HepG2 (cell line): Measurements from ENCODE around the gene ZNF544. TPM values are rescaled to one million over a fixed set of nuclear protein-coding genes. Genes with fewer than 3 reads are reported as not detected.
A peak's percentile ranks its signal among the peaks of the same experiment; 100 is the strongest.

Source experiments
- ISL2 ChIP-seq: sonication (generic); formaldehyde crosslinking; IDR thresholded peaks from 2 replicates; pipeline ENCODE4 v1.5.0; 2020; ENCODE audit warnings: missing genetic modification reagents
- KLF6 ChIP-seq: IDR thresholded peaks from 2 replicates; pipeline ENCODE4 v1.8.0; 2016; ENCODE audit warnings: missing biosample characterization, missing genetic modification reagents
- MEIS2 ChIP-seq: sonication (generic); formaldehyde crosslinking; IDR thresholded peaks from 2 replicates; pipeline ENCODE4 v1.9.0; 2021; ENCODE audit warnings: mild to moderate bottlenecking, missing genetic modification reagents
- NFRKB ChIP-seq: fragments of 450-650 bp; IDR thresholded peaks from 2 replicates; pipeline ENCODE4 v1.6.1; 2017
- RBM22 ChIP-seq: fragments of 200-400 bp; formaldehyde crosslinking; optimal IDR thresholded peaks from 2 replicates; pipeline ENCODE3; 2017; ENCODE audit warnings: mild to moderate bottlenecking, low read length, moderate library complexity
- SP5 ChIP-seq: IDR thresholded peaks from 2 replicates; pipeline ENCODE4 v1.6.1; 2016; ENCODE audit warnings: low read depth, borderline replicate concordance
- TOE1 ChIP-seq: sonication (generic); formaldehyde crosslinking; IDR thresholded peaks from 2 replicates; pipeline ENCODE4 v1.4.0; 2020; ENCODE audit warnings: mild to moderate bottlenecking, missing genetic modification reagents
- YEATS2 ChIP-seq: sonication (generic); formaldehyde crosslinking; IDR thresholded peaks from 2 replicates; pipeline ENCODE4 v1.4.0; 2020; ENCODE audit warnings: missing genetic modification reagents, borderline replicate concordance
- ZFAT ChIP-seq: sonication (generic); formaldehyde crosslinking; conservative IDR thresholded peaks from 2 replicates; pipeline ENCODE4 v1.8.1; 2023; ENCODE audit warnings: missing genetic modification reagents, inconsistent platforms
- ZMAT3 ChIP-seq: sonication (generic); formaldehyde crosslinking; conservative IDR thresholded peaks from 2 replicates; pipeline ENCODE4 v1.7.0; 2021; ENCODE audit warnings: missing genetic modification reagents
- ZNF30 ChIP-seq: sonication (generic); formaldehyde crosslinking; IDR thresholded peaks from 2 replicates; pipeline ENCODE4 v1.5.0; 2020; ENCODE audit warnings: mild to moderate bottlenecking, missing genetic modification reagents
- ZNF512B ChIP-seq: sonication (generic); formaldehyde crosslinking; IDR thresholded peaks from 2 replicates; pipeline ENCODE4 v1.5.1; 2020; ENCODE audit warnings: missing genetic modification reagents, mild to moderate bottlenecking, borderline replicate concordance
- ZNF546 ChIP-seq: sonication (generic); formaldehyde crosslinking; conservative IDR thresholded peaks from 2 replicates; pipeline ENCODE4 v1.8.1; 2023; ENCODE audit warnings: mild to moderate bottlenecking, missing genetic modification reagents
- ZNF558 ChIP-seq: sonication (generic); formaldehyde crosslinking; IDR thresholded peaks from 2 replicates; pipeline ENCODE4 v1.9.0; 2022; ENCODE audit warnings: mild to moderate bottlenecking, missing genetic modification reagents, borderline replicate concordance
- polyA plus RNA-seq, 8 experiments: library from polyadenylated mRNA; depleted of rRNA in 3 of 8; stranded (reverse) in 7 of 8; unstranded in 1 of 8; fragments of >200 nt; fragmentation: Illumina TruSeq in 4 of 8; extraction: Trizol in 4 of 8; gene quantifications; 2 replicates each; pipeline versions ENCODE4 v1.2.1 to v1.2.3, GENCODE V29; 2011 to 2016; ENCODE audit warnings: low read depth in 4 of 8, missing spikeins in 1 of 8, mixed read lengths in 1 of 8; ENCODE audit not compliant: insufficient read depth in 1 of 8
- total RNA-seq, 5 experiments: library from RNA; depleted of rRNA; stranded (reverse); fragments of >200 nt; fragmentation: Illumina TruSeq; extraction: Trizol; gene quantifications; 2 replicates each; pipeline ENCODE4 v1.2.3, GENCODE V29; 2016; ENCODE audit warnings: low read depth in 1 of 5
- TF ChIP-seq, protein P1 (sequence below): sonication (generic); formaldehyde crosslinking; conservative IDR thresholded peaks from 2 replicates; pipeline ENCODE4 v1.4.0; 2020; ENCODE audit warnings: mild to moderate bottlenecking, missing genetic modification reagents, moderate library complexity
- TF ChIP-seq, protein P2 (sequence below): sonication (generic); formaldehyde crosslinking; IDR thresholded peaks from 2 replicates; pipeline ENCODE4 v1.9.0; 2022; ENCODE audit warnings: missing genetic modification reagents, mild to moderate bottlenecking, borderline replicate concordance
- TF ChIP-seq, protein P3 (sequence below): sonication (generic); formaldehyde crosslinking; IDR thresholded peaks from 2 replicates; pipeline ENCODE4 v1.5.0; 2020; ENCODE audit warnings: missing genetic modification reagents
- TF ChIP-seq, protein P4 (sequence below): IDR thresholded peaks from 2 replicates; pipeline ENCODE4 v1.6.1; 2016; ENCODE audit warnings: missing biosample characterization, missing genetic modification reagents, low read depth
- TF ChIP-seq, protein P5 (sequence below): sonication (generic); formaldehyde crosslinking; IDR thresholded peaks from 2 replicates; pipeline ENCODE4 v1.8.1; 2022; ENCODE audit warnings: mild to moderate bottlenecking, missing genetic modification reagents

The ZNF544 gene
- total and polyA plus RNA-seq, 2 of the 13 experiments (the other 11 are each of a cell fraction or from before 2014, with no cell fraction given), result 13.1 to 17.0 TPM

DNA sequence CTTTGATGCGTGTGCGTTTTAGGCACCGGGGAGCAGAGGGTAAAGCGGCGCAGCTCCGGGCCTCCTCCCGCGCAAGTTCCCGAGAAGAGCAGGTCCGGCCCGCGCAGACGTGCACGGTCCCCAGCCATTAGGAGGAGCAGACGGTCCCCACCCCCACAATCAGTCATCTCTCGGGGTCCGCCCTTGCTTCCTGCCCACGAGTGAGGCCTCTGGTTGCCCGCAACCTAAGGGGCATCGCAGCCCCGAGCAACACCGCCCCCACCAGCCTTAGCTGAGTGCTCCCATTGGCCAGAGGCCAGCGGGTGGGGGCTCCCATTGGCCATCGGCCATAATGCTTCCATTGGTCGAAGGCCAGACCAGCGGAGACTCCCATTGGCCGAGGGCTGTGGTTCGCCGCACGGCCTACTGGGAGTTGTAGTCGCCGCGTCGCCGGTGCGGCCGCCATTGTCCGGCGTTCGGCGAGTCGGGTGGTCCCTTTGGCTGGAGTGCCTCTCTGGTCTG is 49.9 kb downstream of the ZNF544 start, which contains the start of gene ZNF8 (continued):
- TF ChIP-seq ZNF546 (no peak), ZNF512B (CRISPR knock-in tag) (no peak), ZFAT (CRISPR knock-in tag) (no peak; the same call in 1 of the 2 replicates), RBM22 (no peak), ISL2 (CRISPR knock-in tag) (peak; percentile 12; the same call in 1 of the 2 replicates), KLF6 (CRISPR knock-in tag) (no peak), ZNF30 (CRISPR knock-in tag) (no peak; the same call in 1 of the 2 replicates), YEATS2 (CRISPR knock-in tag) (peak; percentile 42; the same call in 1 of the 2 replicates), TOE1 (CRISPR knock-in tag) (no peak), NFRKB (no peak), MEIS2 (CRISPR knock-in tag) (no peak), ZMAT3 (CRISPR knock-in tag) (no peak), SP5 (CRISPR knock-in tag) (peak; percentile 80), ZNF558 (CRISPR knock-in tag) (no peak)
- TF ChIP-seq, protein P1, sequence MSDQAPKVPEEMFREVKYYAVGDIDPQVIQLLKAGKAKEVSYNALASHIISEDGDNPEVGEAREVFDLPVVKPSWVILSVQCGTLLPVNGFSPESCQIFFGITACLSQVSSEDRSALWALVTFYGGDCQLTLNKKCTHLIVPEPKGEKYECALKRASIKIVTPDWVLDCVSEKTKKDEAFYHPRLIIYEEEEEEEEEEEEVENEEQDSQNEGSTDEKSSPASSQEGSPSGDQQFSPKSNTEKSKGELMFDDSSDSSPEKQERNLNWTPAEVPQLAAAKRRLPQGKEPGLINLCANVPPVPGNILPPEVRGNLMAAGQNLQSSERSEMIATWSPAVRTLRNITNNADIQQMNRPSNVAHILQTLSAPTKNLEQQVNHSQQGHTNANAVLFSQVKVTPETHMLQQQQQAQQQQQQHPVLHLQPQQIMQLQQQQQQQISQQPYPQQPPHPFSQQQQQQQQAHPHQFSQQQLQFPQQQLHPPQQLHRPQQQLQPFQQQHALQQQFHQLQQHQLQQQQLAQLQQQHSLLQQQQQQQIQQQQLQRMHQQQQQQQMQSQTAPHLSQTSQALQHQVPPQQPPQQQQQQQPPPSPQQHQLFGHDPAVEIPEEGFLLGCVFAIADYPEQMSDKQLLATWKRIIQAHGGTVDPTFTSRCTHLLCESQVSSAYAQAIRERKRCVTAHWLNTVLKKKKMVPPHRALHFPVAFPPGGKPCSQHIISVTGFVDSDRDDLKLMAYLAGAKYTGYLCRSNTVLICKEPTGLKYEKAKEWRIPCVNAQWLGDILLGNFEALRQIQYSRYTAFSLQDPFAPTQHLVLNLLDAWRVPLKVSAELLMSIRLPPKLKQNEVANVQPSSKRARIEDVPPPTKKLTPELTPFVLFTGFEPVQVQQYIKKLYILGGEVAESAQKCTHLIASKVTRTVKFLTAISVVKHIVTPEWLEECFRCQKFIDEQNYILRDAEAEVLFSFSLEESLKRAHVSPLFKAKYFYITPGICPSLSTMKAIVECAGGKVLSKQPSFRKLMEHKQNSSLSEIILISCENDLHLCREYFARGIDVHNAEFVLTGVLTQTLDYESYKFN (CRISPR knock-in tag), result peak; percentile 68
- TF ChIP-seq, protein P2, sequence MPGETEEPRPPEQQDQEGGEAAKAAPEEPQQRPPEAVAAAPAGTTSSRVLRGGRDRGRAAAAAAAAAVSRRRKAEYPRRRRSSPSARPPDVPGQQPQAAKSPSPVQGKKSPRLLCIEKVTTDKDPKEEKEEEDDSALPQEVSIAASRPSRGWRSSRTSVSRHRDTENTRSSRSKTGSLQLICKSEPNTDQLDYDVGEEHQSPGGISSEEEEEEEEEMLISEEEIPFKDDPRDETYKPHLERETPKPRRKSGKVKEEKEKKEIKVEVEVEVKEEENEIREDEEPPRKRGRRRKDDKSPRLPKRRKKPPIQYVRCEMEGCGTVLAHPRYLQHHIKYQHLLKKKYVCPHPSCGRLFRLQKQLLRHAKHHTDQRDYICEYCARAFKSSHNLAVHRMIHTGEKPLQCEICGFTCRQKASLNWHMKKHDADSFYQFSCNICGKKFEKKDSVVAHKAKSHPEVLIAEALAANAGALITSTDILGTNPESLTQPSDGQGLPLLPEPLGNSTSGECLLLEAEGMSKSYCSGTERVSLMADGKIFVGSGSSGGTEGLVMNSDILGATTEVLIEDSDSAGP, result no peak
- TF ChIP-seq, protein P3, sequence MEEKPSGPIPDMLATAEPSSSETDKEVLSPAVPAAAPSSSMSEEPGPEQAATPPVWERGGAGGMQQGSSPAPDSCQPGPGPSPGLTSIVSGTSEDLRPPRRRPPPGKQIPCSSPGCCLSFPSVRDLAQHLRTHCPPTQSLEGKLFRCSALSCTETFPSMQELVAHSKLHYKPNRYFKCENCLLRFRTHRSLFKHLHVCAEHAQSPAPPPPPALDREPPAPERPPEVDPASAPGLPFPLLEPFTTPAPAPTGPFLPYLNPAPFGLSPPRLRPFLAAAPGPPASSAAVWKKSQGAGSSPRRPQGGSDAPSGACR (CRISPR knock-in tag), result no peak
- TF ChIP-seq, protein P4, sequence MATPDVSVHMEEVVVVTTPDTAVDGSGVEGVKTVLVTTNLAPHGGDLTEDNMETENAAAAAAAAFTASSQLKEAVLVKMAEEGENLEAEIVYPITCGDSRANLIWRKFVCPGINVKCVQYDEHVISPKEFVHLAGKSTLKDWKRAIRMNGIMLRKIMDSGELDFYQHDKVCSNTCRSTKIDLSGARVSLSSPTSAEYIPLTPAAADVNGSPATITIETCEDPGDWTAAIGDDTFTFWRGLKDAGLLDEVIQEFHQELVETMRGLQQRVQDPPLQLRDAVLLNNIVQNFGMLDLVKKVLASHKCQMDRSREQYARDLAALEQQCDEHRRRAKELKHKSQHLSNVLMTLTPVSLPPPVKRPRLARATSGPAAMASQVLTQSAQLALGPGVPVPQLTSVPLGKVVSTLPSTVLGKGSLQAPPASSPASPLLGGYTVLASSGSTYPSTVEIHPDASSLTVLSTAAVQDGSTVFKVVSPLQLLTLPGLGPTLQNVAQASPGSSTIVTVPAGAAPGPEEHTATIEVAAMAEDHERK, result no peak
- TF ChIP-seq, protein P5, sequence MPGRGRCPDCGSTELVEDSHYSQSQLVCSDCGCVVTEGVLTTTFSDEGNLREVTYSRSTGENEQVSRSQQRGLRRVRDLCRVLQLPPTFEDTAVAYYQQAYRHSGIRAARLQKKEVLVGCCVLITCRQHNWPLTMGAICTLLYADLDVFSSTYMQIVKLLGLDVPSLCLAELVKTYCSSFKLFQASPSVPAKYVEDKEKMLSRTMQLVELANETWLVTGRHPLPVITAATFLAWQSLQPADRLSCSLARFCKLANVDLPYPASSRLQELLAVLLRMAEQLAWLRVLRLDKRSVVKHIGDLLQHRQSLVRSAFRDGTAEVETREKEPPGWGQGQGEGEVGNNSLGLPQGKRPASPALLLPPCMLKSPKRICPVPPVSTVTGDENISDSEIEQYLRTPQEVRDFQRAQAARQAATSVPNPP, result no peak; the same call in 1 of the 2 replicates
